GM12891 (cell line): ENCODE data around the gene OPCML.

Experiments
- DNase-seq: peaks from one replicate; pipeline ENCODE4 v3.0.0; 2011; ENCODE audit warnings: low spot score; ENCODE audit not compliant: insufficient read length
- FAIRE-seq: peaks from 2 replicates; lab custom pipeline; 2011; peaks lifted over from hg19 to GRCh38; lab: Jason Lieb, UNC
- PAX5 ChIP-seq: IDR thresholded peaks from 2 replicates; pipeline ENCODE4 v1.6.1; 2011; ENCODE audit warnings: low read length, moderate library complexity, mild to moderate bottlenecking; ENCODE audit not compliant: insufficient read depth, severe bottlenecking
- POLR2A ChIP-seq: IDR thresholded peaks from 2 replicates; pipeline ENCODE4 v1.6.1; 2011; ENCODE audit warnings: low read depth, low read length, control low read depth
- POLR2AphosphoS5 ChIP-seq: IDR thresholded peaks from 2 replicates; pipeline ENCODE4 v1.6.1; 2011; ENCODE audit warnings: low read depth, low read length, control low read depth
- POU2F2 ChIP-seq: IDR thresholded peaks from 2 replicates; pipeline ENCODE4 v1.6.1; 2011; ENCODE audit warnings: low read depth, mild to moderate bottlenecking, control low read depth, low read length, moderate library complexity
- SPI1 ChIP-seq: IDR thresholded peaks from 2 replicates; pipeline ENCODE4 v1.6.1; 2011; ENCODE audit warnings: low read depth, low read length, control low read depth
- TAF1 ChIP-seq: IDR thresholded peaks from 2 replicates; pipeline ENCODE4 v1.6.1; 2011; ENCODE audit warnings: low read depth, low read length, control low read depth

Gene OPCML

GRCh38 chr11:132982772-132983640 is 549.3 kb downstream of the OPCML start:
- DNase-seq (no peak), FAIRE-seq (no peak)
- TF ChIP-seq TAF1 (no peak), POLR2A (no peak), PAX5 (no peak), POLR2AphosphoS5 (no peak), SPI1 (no peak), POU2F2 (no peak)

GRCh38 chr11:132981131-132981956 is 551.0 kb downstream of the OPCML start:
- FAIRE-seq: no peak
- TF ChIP-seq PAX5: no peak
- TF ChIP-seq TAF1: no peak
- TF ChIP-seq SPI1: no peak
- no peak for TF ChIP-seq POLR2A
- TF ChIP-seq POLR2AphosphoS5: no peak
- TF ChIP-seq POU2F2: no peak
- no peak for DNase-seq

- no peak for DNase-seq
- no peak for FAIRE-seq
- TF ChIP-seq TAF1 (no peak), PAX5 (no peak), POLR2AphosphoS5 (no peak), POU2F2 (no peak)
Observed at GRCh38 chr11:132980670-132981069, 551.6 kb downstream of the OPCML start.

- DNase-seq (no peak), FAIRE-seq (no peak)
- no peak for TF ChIP-seq POLR2A
- TF ChIP-seq TAF1: no peak
- no peak for TF ChIP-seq POLR2AphosphoS5
- TF ChIP-seq SPI1: no peak
- TF ChIP-seq POU2F2: no peak
- TF ChIP-seq PAX5: no peak
Observed at GRCh38 chr11:132977746-132978145, 554.6 kb downstream of the OPCML start.

- no peak for DNase-seq
- FAIRE-seq: no peak
- TF ChIP-seq PAX5: no peak
- no peak for TF ChIP-seq POLR2AphosphoS5
- no peak for TF ChIP-seq POU2F2
- no peak for TF ChIP-seq POLR2A
- TF ChIP-seq TAF1: no peak
- TF ChIP-seq SPI1: no peak
Observed at GRCh38 chr11:132977241-132977640, 555.1 kb downstream of the OPCML start.

- DNase-seq (no peak), FAIRE-seq (no peak)
- no peak for TF ChIP-seq TAF1
- no peak for TF ChIP-seq POLR2A
- TF ChIP-seq POU2F2: no peak
- TF ChIP-seq POLR2AphosphoS5: no peak
- no peak for TF ChIP-seq SPI1
- no peak for TF ChIP-seq PAX5
Observed at GRCh38 chr11:132976115-132976514, 556.2 kb downstream of the OPCML start.

- no peak for DNase-seq
- FAIRE-seq: no peak
- TF ChIP-seq PAX5 (no peak), POLR2A (no peak), POLR2AphosphoS5 (no peak), POU2F2 (no peak), SPI1 (no peak), TAF1 (no peak)
Observed at GRCh38 chr11:132973686-132974085, 558.6 kb downstream of the OPCML start.

GRCh38 chr11:132972565-132972964 is 559.7 kb downstream of the OPCML start:
- TF ChIP-seq PAX5 (no peak), SPI1 (no peak), TAF1 (no peak), POLR2AphosphoS5 (no peak), POU2F2 (no peak), POLR2A (no peak)

GRCh38 chr11:132971351-132971750 is 561.0 kb downstream of the OPCML start:
- FAIRE-seq: no peak
- no peak for DNase-seq
- TF ChIP-seq SPI1: no peak
- no peak for TF ChIP-seq POU2F2
- TF ChIP-seq PAX5: no peak
- TF ChIP-seq TAF1: no peak
- TF ChIP-seq POLR2A: no peak
- TF ChIP-seq POLR2AphosphoS5: no peak

More at GRCh38 chr11:132972565-132972964, 559.7 kb downstream of the OPCML start:
- FAIRE-seq (no peak), DNase-seq (no peak)
